Hepatocyte (in vitro differentiated cells): ENCODE measurements around the gene LYPD6. TPM values are rescaled to one million over a fixed set of nuclear protein-coding genes. Genes with fewer than 3 reads are reported as not detected.

ENCODE experiments used
- DNase-seq: peaks from one replicate; pipeline ENCODE4 v3.0.0-alpha.2; 2016; ENCODE audit warnings: low spot score
- H2AFZ ChIP-seq: fragments of 200-600 bp; sonication (generic); 2 replicates; pipeline ENCODE4 v1.6.0; 2016; ENCODE audit warnings: antibody characterized with exemption, mild to moderate bottlenecking
- H3K27ac ChIP-seq: fragments of 200-600 bp; sonication (generic); 2 replicates; pipeline ENCODE4 v1.5.1; 2016; ENCODE audit warnings: mild to moderate bottlenecking
- H3K27me3 ChIP-seq: fragments of 200-600 bp; sonication (generic); 2 replicates; pipeline ENCODE4 v1.6.1; 2016
- H3K36me3 ChIP-seq: fragments of 200-600 bp; sonication (generic); replicated peaks from 2 replicates; pipeline ENCODE4 v1.5.1; 2016; ENCODE audit warnings: low read depth; ENCODE audit not compliant: insufficient read depth
- H3K4me1 ChIP-seq: fragments of 200-600 bp; sonication (generic); 2 replicates; pipeline ENCODE4 v1.5.1; 2016; ENCODE audit warnings: mild to moderate bottlenecking, moderate library complexity; ENCODE audit not compliant: insufficient read depth
- H3K4me2 ChIP-seq: fragments of 200-600 bp; sonication (generic); 2 replicates; pipeline ENCODE4 v1.6.0; 2016
- H3K4me3 ChIP-seq: fragments of 200-600 bp; sonication (generic); 2 replicates; pipeline ENCODE4 v1.5.1; 2016; ENCODE audit warnings: mild to moderate bottlenecking
- H3K79me2 ChIP-seq: fragments of 200-600 bp; sonication (generic); 2 replicates; pipeline ENCODE4 v1.6.0; 2017; ENCODE audit warnings: mild to moderate bottlenecking
- H3K9me2 ChIP-seq: fragments of 200-600 bp; sonication (generic); replicated peaks from 2 replicates; pipeline ENCODE4 v1.6.0; 2017; ENCODE audit warnings: mild to moderate bottlenecking; ENCODE audit not compliant: insufficient read depth
- H3K9me3 ChIP-seq: fragments of 200-600 bp; sonication (generic); 2 replicates; pipeline ENCODE4 v1.5.1; 2016; ENCODE audit warnings: low read depth, mild to moderate bottlenecking
- H4K20me1 ChIP-seq: fragments of 200-600 bp; sonication (generic); 2 replicates; pipeline ENCODE4 v1.6.0; 2016; ENCODE audit warnings: mild to moderate bottlenecking; ENCODE audit not compliant: insufficient read depth, poor library complexity, severe bottlenecking
- EZH2 ChIP-seq: fragments of 200-600 bp; sonication (generic); IDR thresholded peaks from 2 replicates; pipeline ENCODE4 v1.6.1; 2016; ENCODE audit warnings: antibody characterized with exemption, mild to moderate bottlenecking, borderline replicate concordance
- EZH2phosphoT487 ChIP-seq: fragments of 200-600 bp; sonication (generic); IDR thresholded peaks from one replicate; pipeline ENCODE4 v1.6.1; 2018; ENCODE audit warnings: antibody characterized with exemption, mild to moderate bottlenecking, low read depth, moderate library complexity; ENCODE audit not compliant: unreplicated experiment, severe bottlenecking
- WGBS: methylation state at CpG from one replicate; pipeline ENCODE4 v1.1.6; 2016; ENCODE audit warnings: low lambda C conversion rate; ENCODE audit errors: missing lambda C conversion rate; 5-methylcytosine and 5-hydroxymethylcytosine counted together
- polyA plus RNA-seq: library from polyadenylated mRNA; unstranded; fragments of >200 nt; fragmentation: Nextera tagmentation; extraction: Ambion mirVana; gene quantifications from 2 replicates; pipeline ENCODE4 v1.2.1, GENCODE V29; 2016
- total RNA-seq: library from RNA; depleted of rRNA; stranded (reverse); fragments of >200 nt; gene quantifications from 2 replicates; pipeline ENCODE4 v1.2.3, GENCODE V29; 2014
- TF ChIP-seq, protein P1 (sequence below): fragments of 200-600 bp; sonication (generic); IDR thresholded peaks from 2 replicates; pipeline ENCODE4 v1.5.1; 2016; ENCODE audit warnings: antibody characterized with exemption, mild to moderate bottlenecking; ENCODE audit not compliant: poor library complexity

LYPD6 gene
- total and polyA plus RNA-seq, 2 experiments from 2014 or later, result 5.3 to 11.2 TPM

DNA sequence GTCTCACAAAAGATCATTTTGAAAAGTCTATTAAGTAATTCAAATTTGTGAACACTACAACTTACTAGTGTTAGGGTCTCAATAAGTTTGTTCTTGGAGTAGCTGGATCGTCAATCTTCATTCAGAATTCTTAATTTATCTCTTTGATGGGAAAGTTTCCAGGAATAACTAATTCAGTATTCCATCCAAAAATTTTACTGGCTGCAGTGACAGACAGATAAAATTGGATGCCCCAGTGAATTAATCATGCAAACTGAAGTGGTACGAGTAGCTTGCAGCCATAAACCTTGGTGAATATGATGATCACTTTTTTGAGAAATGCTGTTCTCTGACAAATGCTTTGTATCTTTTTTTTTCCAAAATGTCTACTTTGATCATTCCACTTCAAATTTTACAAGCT, 112.8 kb downstream of the LYPD6 start:
- WGBS, result 89% methylated on average over 2 of the region's 2 CpGs
- TF ChIP-seq, protein P1, sequence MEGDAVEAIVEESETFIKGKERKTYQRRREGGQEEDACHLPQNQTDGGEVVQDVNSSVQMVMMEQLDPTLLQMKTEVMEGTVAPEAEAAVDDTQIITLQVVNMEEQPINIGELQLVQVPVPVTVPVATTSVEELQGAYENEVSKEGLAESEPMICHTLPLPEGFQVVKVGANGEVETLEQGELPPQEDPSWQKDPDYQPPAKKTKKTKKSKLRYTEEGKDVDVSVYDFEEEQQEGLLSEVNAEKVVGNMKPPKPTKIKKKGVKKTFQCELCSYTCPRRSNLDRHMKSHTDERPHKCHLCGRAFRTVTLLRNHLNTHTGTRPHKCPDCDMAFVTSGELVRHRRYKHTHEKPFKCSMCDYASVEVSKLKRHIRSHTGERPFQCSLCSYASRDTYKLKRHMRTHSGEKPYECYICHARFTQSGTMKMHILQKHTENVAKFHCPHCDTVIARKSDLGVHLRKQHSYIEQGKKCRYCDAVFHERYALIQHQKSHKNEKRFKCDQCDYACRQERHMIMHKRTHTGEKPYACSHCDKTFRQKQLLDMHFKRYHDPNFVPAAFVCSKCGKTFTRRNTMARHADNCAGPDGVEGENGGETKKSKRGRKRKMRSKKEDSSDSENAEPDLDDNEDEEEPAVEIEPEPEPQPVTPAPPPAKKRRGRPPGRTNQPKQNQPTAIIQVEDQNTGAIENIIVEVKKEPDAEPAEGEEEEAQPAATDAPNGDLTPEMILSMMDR, result no peak
- no peaks in the 10 kb centered on the region for H3K36me3 ChIP-seq

GRCh38 chr2:149446748-149447147, 116.4 kb downstream of the LYPD6 start:
- Histone ChIP-seq H3K27me3 (no peaks in the 10 kb centered on the region), H3K4me1 (no peaks in the 10 kb centered on the region), H3K4me2 (no peak overlapping the region), H2AFZ (no peak overlapping the region), H4K20me1 (no peaks in the 10 kb centered on the region), H3K27ac (no peak overlapping the region), H3K4me3 (no peak overlapping the region), H3K9me2 (no peaks in the 10 kb centered on the region), H3K36me3 (no peaks in the 10 kb centered on the region), H3K79me2 (no peaks in the 10 kb centered on the region), H3K9me3 (no peaks in the 10 kb centered on the region)
- no peak for DNase-seq
- TF ChIP-seq EZH2, result no peak
- 76% methylated on average over 3 of the region's 3 CpGs for WGBS

More for the DNA sequence above, 112.8 kb downstream of the LYPD6 start:
- no peak overlapping the region for H2AFZ ChIP-seq
- peaks cover 7% of the 10 kb centered on the region for H3K4me1 ChIP-seq
- no peaks in the 10 kb centered on the region for H3K79me2 ChIP-seq
- H3K4me2 ChIP-seq, result no peak overlapping the region
- H3K27me3 ChIP-seq, result no peaks in the 10 kb centered on the region
- H3K9me2 ChIP-seq, result no peaks in the 10 kb centered on the region
- no peak overlapping the region for H3K27ac ChIP-seq
- no peaks in the 10 kb centered on the region for H3K9me3 ChIP-seq
- no peaks in the 10 kb centered on the region for H4K20me1 ChIP-seq
- H3K4me3 ChIP-seq, result no peak overlapping the region
- no peak for DNase-seq

DNA sequence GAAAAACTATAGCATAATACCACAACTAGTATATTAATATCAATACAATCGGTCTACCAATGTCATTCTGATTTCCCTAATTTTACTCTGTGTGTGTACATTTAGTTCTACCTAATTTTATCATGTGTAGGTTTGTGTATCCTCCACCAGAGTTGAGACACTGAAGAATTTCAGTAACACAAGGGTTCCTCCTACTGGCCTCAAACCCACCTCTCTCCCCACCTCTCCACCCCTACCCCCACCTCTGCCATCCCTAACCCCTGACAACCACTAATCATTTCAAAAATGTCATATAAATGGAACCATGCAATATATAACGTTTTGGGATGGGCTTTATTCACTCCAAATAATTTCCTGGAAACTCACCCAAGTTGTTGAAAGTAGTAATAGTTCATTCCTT, 117.9 kb downstream of the LYPD6 start:
- no peak overlapping the region for H3K4me2 ChIP-seq
- H3K27me3 ChIP-seq, result no peaks in the 10 kb centered on the region
- no peaks in the 10 kb centered on the region for H3K79me2 ChIP-seq
- no peaks in the 10 kb centered on the region for H3K4me1 ChIP-seq
- H3K9me2 ChIP-seq, result no peaks in the 10 kb centered on the region
- H3K27ac ChIP-seq, result no peak overlapping the region
- no peaks in the 10 kb centered on the region for H4K20me1 ChIP-seq
- no peaks in the 10 kb centered on the region for H3K36me3 ChIP-seq
- TF ChIP-seq, protein P1, result no peak
- TF ChIP-seq EZH2 (no peak), EZH2phosphoT487 (no peak)
- no peak for DNase-seq
- 84% methylated on average over 2 of the region's 2 CpGs for WGBS
- H3K9me3 ChIP-seq, result no peaks in the 10 kb centered on the region
- no peak overlapping the region for H2AFZ ChIP-seq
- H3K4me3 ChIP-seq, result no peak overlapping the region

DNA sequence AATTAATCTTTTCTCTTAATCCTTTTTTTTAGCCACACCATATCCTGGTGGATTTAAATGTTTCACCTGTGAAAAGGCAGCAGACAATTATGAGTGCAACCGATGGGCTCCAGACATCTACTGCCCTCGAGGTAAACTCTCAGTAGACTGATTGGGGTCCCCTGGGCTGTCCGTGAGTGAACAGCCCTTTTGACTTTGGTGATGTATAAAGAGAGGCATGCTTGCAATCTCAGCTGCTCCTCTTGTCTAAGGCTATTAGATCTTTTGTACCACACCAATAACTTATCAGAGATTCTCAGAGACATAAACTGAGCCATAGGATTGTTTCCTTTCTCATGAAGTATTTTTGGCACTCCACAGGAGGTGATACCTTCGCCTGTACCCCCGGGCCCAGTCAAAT, 118.6 kb downstream of the LYPD6 start:
- Histone ChIP-seq H3K9me3 (no peaks in the 10 kb centered on the region), H3K9me2 (no peaks in the 10 kb centered on the region), H3K79me2 (no peaks in the 10 kb centered on the region), H3K27ac (no peak overlapping the region), H3K4me3 (no peak overlapping the region), H3K36me3 (no peaks in the 10 kb centered on the region), H3K4me2 (no peak overlapping the region), H2AFZ (no peak overlapping the region), H4K20me1 (no peaks in the 10 kb centered on the region), H3K4me1 (no peaks in the 10 kb centered on the region), H3K27me3 (no peaks in the 10 kb centered on the region)
- 66% methylated on average over 5 of the region's 5 CpGs for WGBS
- no peak for TF ChIP-seq EZH2
- TF ChIP-seq, protein P1, result no peak
- no peak for TF ChIP-seq EZH2phosphoT487
- DNase-seq, result no peak
